NCI-H1436 (cell line): Measurements from ENCODE around the gene SPRY1.

Source experiments
- DNase-seq: peaks from one replicate; lab custom pipeline; 2025; lab: John Stamatoyannopoulos, UW

Gene SPRY1

GRCh38 chr4:123396307-123397143, at the start of gene SPRY1:
Gene SPRY1, plus strand, starts transcription at chr4:123396795. Its CDS starts 4,797 bp downstream, at chr4:123401592.
- DNase-seq: peak; percentile 89

DNA sequence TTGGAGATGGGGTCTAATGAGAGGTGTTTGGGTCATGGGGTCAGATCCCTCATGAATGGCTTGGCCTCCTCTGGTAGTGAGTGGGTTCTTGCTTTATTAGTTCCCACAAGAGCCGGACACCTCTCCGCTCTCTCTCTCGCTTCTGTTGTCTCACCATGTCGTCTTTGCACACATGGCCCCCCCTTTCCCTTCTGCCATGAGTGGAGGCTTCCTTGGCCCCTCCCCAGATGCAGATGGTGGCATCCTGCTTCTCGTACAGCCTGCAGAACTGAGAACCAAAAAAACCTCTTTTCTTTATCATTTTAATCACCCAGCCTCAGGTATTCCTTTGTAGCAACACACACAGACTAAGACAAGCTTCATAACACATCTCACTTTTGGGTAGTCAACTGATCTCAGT, 49.6 kb upstream of the SPRY1 start:
- DNase-seq: no peak

GRCh38 chr4:123348946-123349345, 47.6 kb upstream of the SPRY1 start:
- DNase-seq: no peak

DNA sequence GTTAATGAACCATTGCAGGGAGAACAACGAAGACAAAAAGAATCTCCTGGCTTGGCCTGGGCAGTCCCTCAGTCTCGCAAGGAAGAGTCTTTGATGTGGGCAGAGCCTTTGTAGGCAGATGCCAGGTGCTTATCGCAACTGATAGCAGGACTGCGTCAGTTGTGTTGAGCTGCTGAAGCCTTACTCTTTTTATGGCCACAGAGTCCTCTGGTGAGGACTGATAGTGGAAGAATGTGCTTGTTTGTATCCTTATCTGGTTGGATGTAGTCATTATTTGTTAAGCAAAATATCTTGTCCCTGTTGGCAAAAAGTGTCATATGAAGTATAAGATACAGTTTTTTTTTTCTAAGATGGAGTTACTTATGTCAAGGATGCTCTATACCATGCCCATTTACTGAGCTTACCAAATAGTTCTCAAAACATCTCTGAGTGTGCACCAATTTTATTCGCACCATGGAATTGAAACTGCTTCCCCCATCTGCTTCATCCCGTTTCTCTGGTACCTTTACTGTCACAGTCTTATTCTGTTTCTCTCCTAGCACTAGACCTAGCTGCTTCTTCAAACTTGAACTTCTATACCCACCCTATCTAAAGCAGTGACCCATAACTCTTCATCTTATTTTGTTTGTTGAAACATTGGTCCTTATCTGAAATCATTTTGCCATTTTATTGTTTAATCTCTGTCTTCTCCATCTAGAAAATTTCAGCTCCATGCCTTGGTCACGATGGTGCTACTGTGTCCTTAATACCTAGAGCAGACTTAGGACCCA, 47.0 kb upstream of the SPRY1 start:
- no peak for DNase-seq

DNA sequence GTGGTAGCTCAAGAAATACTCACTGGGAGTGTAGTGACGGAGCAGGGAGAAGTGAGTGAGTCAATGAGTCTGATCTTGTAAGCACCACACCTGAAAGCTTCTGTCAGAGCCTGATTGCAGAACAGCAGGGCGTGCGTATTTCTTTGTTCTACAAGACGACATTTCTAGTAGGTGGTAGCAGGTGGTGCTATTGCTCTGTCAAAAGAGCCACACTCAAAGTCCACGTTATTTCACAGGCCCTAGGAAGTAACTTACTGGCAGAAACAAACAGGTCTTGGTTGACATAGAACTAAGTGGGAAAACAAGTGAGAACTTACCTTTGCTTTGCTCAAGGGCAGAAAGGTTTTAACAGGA, 46.4 kb upstream of the SPRY1 start:
- peak; percentile 31 for DNase-seq

GRCh38 chr4:123350726-123351125, 45.9 kb upstream of the SPRY1 start:
- no peak for DNase-seq

DNA sequence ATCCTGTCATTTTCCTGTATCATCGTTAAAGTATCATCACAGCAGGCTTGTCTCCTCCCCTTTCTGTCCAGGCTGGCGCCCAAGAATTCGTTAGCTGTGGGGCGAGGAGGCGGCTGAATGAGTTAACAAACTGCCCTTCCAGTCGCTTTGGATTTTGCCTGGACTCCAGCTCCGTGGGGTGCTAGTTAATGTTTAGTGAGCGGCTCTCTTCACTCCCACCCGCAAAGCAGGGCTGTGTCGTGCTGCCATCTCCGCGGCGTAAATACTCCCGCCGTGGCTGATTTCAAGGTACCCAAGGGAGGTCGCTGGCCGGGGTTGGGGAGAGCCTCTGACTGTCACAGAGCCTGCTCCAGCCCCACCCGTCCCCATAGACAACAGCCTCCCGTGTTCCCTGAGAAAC, 44.9 kb upstream of the SPRY1 start:
- no peak for DNase-seq

DNA sequence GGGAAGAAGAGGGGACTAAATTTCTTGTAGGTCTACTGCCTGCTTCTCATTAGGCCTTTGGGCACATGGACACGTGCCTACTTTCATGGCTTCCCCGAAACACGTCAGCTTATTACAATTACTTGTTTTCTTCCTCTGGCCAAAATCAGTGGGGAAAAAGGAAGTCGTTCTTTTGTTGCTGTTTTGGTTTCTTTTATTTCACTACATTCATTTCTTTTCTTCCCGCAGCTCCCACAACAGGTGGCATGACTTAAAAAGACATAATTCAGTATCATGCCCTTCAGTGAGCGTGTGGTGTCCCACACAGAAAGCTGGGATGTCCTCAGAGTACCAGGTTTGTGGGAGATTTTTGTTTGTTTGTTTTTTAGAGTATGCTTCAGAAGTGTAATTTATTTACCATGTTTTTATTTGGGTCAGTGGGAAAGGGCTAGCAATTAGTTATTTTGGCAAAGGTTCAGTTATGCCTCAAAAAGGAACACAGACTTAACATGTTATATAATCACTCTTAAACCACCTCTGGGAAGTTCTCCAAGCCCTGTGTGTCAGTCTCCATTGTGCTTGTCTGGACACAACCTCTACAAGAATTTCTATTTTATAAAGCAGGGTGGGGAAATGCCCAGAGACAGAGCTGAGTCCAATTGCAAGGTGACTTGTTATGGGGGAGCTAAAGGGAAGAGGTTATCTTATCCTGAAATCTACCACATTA, 44.2 kb upstream of the SPRY1 start:
- no peak for DNase-seq

- no peak for DNase-seq
Measured at GRCh38 chr4:123352966-123353365, 43.6 kb upstream of the SPRY1 start.

DNA sequence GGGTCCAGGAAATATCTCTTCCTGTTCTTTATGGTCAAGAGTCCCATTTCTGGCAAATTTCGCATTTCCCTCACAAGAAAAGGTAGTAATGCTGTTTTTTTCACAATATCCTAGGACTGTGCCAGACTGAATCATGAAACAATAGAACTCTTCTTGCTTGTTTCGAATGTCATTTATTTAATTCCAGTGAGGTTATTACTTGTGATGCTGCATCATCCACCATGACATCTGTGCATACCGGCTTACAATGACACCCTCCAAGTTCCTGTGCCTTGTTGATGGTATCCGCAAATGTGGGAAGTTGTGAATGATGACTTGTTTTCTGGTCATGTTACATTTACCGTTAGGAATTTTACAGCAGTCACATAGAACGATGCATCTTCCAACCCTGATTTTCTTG, 42.9 kb upstream of the SPRY1 start:
- no peak for DNase-seq

DNA sequence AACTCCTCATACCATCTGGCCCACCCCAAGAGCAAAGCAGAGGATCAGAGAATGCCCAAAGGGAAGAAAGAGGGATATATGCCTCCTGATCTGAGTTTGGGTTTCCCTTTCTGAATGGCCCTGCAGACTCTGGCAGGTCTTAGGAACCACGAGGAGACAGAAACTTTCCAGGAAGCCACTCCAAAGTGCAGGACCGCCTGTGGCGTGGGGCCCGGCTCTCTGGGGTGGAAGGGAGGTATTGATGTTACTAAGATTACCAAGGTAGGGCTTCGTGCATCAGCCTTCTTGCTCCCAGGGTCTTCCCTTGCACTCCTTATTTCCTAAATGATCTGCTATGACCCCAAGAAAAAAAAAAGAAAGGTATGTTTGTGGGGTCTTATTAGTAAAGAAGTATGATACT, 41.9 kb upstream of the SPRY1 start:
- no peak for DNase-seq

GRCh38 chr4:123356921-123357320, 39.7 kb upstream of the SPRY1 start:
- DNase-seq: no peak

- DNase-seq: no peak
Measured at GRCh38 chr4:123359449-123360315, 36.9 kb upstream of the SPRY1 start.

- DNase-seq: no peak
Measured at GRCh38 chr4:123361195-123361861, 35.3 kb upstream of the SPRY1 start.

DNA sequence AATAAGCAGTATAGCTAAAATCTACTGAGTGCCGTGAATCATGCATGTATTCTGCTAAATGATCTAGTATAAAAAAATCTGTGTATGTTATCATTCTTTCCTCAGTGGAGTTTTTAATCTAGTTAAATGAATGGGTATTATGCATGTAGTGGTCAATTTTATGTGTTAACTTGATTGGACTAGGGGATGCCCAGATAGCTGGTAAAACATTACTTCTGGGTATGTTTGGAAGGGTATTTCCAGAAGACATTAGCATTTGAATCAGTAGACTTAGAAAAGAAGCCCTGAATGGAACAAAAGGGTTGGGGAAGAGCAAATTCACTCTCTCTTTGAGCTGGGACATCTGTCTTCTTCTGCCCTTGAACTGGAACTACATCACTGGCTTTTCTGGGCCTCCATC, 34.5 kb upstream of the SPRY1 start:
- no peak for DNase-seq

GRCh38 chr4:123363729-123364128, 32.9 kb upstream of the SPRY1 start:
- no peak for DNase-seq

DNA sequence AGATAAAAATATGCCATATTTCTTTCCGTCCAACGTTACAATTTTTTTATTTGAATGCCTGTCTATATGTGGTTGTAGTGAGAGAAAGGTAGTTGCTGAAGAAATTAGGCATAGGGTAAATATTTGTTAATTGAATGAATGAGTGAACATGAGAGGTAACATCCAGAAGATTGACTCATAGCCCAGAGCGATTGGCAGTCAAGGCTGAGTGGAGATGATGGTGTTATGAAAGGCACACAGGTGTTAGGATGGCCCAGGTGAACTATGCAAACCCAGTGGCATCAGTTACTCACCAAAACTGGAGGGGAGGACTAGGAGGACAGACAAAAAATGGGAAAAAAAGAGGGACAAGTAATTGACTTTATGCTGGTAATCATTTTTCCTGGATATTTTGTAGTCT, 31.7 kb upstream of the SPRY1 start:
- no peak for DNase-seq

DNA sequence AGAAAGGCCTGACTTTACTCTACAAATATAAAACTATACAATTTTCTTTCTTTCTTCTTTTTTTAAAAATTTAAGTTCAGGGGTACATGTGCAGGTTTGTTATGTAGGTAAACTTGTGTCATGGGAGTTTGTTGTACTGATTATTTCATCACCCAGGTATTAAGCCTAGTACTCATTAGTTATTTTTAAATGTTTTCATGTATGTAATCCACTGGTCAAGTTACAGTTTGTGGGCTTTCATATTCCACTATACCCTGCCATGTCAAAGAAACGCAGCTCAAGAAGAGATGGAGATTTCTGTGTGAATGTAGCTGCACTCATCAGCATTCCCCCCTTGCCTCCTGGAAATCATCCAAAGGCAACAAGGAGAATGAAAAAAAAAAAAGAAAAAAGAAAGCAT, 31.2 kb upstream of the SPRY1 start:
- no peak for DNase-seq

DNA sequence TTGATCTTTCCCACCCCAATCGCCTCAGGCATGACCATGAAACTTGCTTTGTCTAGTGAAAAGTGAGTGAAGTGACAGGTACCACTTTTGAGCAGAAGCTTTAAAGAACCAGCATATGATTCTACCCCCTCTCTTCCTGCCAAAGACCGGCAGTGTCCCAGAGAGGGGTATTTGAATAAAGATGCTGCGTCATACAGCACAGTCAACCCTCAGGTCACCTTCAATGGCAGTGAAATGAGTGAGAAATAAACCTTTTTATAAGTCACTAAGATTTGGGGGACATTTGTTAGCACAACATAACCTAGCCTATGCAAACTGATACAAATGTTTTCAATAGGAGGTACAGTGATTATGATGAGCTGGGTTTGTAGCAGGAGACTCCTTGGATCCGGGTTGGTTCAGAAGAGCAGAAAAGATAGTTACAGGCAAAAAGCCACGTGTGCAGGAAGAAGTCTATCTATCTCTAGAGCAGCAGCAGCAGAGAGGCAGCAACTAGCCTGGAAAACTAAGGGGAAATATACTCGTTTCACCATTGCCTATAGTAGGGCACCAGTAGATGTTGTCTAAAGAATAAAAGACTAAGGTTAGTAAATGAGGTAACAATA, 30.3 kb upstream of the SPRY1 start:
- DNase-seq: no peak

DNA sequence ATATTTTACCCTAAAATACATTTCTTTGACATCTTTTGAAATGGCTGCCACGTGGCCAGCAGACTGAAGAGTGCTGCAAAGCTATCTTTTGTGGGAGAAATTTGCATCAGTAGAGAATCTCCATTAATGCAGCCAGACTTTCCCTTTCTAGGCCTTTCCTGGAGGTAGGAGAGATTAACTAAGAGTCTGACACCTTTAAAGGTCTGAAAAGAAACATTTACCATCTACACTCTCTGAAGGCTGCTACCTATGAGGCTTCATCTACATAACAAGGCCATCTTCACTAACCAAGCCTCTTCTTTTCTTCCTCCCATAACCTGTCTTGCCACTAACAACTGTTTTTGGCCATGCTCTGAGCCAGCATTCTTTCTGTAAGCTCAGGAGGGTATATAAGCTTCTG, 17.8 kb upstream of the SPRY1 start:
- no peak for DNase-seq

GRCh38 chr4:123379392-123379791, 17.2 kb upstream of the SPRY1 start:
- no peak for DNase-seq
